Activated CD4-positive, alpha-beta T cell treated with anti-CD3 and anti-CD28 coated beads for 48 hours (primary cell): ENCODE data around the gene WDR4.

Source experiments
- DNase-seq: peaks from one replicate; pipeline ENCODE4 v3.0.0-alpha.2; 2020

The WDR4 gene

DNA sequence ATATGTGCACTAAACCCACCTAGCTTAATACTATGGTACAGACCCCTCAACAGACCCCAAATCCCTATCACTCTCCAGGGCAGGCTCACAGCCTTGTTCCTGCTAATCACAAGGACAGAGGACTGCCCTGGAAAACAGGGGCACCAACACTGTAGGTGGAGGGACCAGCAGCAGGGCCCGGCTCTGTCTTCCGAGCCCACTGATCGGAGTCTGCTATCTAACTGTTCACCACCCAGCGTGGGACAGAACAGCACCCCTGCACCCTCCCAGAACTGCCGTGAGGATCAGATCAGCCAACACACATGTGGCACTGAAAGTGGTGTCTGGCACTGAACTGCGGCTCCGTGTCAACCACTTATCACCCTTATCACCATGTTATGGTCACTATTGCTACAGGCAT, 6.2 kb downstream of the WDR4 start:
- no peak for DNase-seq

DNA sequence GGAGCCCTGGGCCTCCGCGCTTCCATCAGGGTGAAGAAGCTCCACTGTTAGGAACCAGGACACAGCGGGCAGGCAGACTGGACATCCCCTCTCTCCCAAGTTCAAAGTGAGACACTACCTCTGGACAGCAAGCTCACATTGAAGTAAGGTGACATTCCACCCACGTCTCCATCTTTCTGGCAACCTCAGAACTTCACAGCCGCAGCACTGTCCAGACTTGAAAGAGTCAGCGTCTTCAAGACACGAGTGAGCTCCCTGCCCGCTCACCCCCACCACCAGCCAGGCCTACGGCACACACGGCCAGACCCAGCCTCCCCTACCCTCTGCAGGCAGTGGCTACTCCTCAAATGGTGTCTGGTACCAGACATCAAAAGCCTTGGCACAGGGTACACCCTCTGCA, 11.1 kb downstream of the WDR4 start:
- no peak for DNase-seq

DNA sequence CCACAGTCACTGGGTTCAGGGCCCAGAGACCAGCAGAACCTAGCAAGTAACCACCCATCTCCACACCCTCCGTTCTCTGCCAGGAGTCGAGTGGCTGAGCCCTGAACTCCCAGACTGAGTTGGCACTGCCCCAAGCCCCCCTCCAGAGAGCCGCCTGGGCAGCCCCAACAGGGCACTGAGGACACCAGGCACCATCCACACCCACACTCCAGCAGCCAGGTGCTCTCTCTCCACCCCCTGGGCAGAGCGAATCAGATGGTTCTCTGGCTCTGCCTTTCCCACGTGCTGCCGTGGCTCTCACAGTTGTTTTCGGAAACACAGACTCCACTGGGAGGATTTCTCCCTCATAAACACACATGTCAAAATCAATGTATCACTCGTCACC, 13.6 kb downstream of the WDR4 start:
- no peak for DNase-seq

DNA sequence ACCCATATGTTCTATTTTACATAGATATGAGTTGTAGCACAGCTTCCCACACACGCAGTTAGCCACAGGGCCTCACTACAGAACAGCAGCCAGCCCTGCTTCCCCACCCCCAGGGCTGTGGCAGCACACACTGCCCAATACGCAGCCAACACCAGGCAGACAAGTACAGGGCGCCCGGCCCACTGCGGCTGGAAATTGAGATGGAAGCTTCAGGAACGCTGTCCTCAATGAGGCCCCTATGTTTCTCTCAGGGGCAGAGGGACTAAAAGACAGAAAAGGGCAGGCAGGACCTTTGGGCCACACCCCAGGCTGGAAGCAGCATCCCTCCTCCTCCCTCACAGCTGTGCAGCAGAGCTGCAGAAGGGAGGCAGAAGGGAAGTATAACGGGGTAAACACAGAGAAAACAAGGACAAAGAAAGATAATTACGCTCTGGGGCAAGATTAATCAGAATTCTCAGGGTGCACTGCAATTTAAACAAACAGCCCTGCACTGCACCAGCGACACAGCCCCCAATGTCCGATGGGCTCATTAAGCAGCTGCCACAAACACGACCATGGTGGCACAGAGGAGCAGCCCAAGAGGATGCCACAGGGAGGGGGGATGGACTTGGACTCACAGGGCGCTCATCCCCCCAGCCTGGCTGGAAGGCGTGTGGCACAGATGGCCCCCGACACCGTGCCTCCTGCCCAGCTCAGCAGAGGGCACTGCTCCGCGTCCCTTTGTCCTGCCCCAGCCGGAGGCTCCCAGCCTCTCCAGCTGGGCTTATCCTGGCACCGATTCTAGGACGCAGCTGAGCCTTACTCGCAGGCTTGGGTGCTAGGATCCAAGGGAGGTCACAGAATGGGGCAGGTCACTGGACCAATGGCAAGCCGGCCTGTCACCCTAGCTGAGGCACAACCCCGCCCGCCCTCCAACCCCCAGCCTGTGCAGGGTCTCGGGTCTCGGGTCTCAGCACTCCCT, 14.2 kb downstream of the WDR4 start:
- DNase-seq, result no peak

DNA sequence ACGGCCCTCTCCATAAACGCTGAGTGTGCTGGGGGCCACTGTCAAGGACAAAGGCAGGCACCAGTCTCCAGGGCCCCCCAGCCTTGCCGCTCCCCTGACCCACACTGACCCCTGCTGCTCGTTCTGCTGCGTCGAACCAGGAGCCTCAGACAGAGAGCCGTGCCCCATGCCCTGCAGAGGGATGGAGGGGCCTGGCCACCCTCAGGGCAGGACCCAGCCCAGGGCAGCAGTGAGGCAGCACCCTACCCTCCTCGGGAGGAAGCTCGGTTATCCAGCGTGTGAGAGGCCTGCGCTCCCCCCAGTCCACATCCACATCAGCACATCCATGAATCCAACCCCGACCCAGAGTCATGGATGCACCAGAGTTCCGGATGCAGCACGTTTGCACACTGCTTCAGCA, 15.1 kb downstream of the WDR4 start:
- DNase-seq, result no peak

DNA sequence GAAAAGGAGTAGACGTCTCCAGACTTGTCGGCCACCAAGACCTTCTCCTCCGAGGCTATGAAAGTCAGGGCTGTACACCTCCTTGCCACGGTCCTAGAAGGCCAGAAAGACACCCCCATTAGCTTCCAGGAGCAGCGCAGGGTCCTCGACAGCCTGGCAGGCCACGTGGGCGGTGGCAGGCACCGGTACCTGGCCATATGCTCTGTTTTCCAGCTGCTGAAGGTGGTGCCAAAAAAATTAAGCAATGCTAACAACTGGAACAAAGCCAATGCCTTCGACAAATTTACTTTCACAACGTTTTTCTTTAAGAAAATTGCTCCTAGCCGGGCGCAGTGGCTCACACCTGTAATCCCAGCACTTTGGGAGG, 15.9 kb downstream of the WDR4 start:
- DNase-seq, result no peak

DNA sequence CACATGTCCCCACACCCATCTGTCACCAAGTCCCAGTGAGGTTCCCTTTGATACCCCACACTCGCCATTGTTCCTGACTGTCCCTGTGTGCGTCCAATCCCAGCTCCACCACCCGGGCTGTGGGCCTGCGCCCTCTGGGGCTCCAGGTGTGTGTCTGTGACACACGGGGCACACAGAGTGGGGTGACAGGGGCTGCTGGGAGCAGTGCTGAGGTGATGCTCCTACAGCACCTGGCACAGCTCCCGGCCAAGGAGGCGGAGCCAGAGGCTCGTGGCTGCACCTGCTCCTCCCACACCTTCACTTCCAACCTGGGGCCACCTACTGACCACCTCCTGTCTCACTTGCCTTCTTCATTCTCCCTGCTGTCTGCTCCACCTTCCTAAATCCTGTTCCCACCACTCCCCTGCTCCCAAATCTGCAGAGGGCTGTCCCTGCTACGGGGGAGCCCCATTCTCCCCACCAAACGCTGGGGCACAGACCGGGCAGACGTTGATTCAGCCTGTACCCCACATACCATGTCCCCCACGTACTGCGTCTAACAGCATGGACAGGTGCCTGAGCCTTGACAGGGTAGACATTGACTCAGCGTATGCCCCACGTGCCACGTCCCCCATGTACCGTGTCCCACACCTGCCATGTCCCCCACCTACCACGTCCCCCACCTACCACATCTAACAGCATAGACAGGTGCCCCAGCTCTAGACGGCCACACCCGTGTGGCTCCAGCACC, 16.4 kb downstream of the WDR4 start:
- DNase-seq, result no peak

DNA sequence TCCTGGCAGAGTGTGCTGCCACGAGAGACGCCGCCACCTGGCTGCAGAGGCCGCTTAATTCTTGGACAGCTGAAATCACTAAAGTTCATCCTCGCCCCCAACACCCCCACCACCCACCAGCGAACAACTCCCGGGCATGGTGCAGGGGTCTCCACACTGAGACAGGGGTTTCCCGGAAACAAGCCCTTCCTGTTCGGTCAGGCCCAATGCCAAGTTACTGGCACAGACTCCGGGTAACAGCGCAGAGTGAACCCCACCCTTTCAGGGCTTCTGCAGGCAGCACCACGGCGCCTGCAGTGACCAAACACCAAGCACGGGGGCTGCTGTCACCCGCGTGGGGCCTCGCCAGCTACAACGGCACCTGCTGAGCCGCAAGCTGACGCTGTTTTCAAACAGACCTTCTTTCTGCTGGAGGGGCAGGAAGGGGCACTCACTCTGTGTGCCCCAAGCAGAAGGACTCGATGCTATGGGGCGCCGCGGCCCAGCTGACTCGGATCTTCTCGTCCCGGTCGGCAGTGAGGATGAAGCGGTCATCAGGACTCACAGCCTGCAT, 17.4 kb downstream of the WDR4 start:
- no peak for DNase-seq

DNA sequence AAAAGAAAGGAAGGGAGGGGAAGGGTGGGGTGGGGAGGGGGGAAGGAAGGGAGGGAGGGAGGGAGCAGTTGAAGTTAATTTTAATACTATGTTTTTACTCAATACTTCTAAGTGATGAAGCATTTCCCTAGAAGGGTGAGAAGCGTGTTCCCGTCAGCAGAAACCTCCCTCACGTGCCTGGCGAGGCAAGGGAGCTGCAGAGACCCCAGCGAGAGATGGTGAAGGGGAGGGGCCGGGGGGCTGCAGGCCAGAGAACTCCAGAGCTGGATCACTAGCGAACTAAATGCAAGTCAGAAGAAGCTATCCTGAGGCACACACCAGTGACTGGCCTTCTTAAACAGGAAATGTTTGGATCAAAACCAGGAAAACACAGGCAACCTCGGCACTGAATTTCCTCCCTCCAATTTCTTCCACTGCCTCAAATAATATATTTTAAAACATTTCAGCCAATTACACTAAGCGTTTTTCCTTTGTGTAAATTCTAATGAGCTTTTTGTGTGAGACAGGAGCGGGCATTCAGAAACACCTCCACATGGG, 18.0 kb downstream of the WDR4 start:
- no peak for DNase-seq

DNA sequence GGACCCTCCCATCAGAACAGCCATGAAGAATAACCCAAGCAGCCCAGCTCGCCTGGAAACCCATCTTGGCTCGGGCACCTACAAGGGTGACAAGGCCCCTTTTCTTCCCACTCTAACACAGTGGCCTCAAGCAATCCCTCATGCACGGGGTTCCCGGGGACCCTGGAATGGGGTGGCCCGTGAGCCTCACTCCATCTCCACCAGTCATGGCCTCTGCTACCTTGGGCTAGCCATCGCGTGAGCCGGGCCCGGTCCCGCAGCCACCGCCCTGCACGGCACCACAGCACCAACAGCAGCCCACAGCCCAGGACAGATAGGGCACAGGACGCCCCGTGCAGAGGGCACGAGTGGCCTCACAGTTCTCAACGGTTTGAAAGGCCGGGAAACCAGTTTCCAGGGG, 19.0 kb downstream of the WDR4 start:
- DNase-seq, result no peak

DNA sequence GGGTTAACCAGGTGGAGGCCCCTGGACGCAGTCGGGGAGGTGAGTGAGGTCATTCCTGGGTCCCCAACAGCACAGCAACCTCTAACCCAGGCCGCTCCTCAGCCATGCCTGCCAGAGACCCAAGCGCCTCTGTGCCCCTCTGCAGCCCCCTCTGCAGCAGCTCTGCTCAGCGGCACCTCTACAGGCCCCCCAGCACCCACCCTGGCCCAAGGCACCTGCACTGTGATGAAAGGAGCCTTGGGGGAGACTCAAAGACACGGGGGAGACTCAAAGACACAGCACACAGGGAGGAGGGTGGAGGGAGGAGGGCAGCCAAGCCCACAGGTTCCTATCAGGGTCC, 19.5 kb downstream of the WDR4 start:
- no peak for DNase-seq

DNA sequence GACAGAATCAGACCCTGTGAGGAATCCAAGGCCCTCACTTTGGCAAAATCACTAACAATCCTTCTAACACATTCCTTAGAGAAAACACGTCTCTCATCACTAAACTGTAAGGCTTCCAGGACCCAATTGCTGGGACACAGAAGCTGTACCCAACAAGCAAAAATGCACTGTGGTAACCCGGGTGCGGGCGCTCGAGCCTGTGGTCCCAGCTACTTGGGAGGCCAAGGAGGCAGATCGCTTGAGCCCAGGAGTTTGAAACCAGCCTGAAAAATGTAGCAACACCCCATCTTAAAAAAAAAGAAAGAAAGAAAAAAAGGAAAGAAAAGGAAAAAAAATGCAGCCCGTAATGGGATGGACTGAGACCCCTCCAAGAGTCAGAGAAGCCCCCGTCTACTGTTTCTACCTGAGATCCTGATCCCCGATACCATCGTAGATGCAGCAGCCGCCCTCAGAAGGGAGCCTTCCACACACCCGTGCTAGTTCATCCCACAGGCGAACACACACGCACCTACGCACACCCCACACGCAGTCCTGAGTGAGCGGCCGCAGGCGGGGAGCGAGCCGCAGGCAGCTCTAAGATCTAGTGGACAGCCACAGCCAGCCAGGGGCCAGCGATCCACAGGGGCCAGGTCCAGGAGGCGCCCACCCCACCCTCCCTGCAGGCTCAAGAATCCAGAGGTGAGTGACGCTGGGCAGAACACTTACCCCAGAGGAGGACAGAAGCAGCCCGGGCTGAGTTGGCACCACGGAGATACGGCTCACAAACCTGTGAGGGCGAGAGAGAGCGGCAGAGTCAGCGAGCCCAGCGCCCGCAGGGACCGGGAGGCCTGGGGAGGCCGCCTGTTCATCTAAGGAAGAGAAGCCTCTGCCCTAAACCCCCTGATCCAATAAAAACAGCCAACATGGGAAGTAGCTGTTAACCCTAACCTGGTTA, 20.1 kb downstream of the WDR4 start:
- DNase-seq, result no peak

DNA sequence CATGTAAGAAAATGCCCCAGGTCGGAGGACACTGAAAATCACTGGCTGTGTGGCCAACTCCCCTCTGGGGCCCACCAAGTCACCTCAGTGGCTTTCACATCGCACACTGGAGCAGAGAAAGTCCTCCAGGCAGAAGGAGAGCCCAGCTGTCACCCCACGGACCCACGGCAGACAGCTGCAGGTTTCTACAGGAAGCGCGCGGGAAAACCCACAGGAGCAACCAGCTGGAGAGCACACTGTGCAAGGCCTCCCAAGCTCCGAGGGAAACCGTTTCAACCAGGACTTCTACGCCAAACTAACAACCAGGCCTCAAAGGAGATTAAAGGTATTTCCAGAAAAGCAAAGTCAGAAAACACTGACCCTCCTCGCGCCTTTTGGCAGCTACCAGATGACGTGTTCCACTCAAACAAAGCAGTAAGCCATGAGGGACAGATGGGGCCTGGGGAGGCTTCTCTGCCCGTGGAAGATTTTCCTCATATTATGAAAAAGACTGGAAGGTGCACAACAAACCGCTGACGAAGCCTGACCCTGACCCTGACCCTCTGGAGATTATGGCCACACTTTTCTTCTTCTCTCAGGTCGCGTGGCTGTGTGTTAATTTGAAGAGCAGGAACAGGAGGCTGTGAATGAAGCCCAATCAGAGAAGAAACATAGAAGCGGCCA, 21.0 kb downstream of the WDR4 start:
- no peak for DNase-seq

DNA sequence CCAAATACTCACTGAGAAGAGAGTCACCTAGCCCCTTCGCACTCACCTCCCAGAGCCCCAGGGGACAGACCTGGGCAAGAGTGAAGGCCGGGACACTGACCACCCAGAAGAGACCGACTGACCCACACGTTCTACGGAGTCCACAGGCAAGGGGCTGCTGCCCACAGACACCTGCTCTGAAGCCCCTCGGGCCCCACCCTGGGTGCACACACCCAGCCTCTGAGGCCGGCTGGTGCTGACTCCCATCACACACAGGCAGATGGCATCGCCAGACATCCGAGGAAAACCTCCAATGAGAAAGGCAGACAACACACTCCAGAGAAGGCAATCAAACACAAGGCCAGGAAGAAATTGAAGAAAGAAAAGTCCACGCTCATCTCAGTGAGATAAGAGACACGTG, 22.1 kb downstream of the WDR4 start:
- DNase-seq, result no peak

DNA sequence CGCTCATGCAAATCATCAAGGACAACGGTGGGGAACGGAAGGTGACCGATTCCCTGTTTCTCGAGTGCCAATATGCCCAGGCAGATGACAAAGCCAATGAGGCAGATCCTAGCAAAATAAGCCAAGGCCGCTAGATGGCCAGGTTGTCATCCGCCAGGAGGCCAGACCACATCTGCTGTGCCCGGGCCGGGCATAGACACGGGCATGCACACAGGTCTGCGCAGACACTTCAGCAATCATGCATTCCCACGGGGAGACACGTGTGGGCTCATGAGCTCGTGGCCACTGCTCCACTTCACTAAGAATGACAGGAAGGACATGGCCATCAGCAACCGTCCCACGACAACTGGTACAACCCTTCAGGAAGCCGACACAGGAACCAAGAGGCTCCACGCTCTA, 23.4 kb downstream of the WDR4 start:
- DNase-seq, result no peak

DNA sequence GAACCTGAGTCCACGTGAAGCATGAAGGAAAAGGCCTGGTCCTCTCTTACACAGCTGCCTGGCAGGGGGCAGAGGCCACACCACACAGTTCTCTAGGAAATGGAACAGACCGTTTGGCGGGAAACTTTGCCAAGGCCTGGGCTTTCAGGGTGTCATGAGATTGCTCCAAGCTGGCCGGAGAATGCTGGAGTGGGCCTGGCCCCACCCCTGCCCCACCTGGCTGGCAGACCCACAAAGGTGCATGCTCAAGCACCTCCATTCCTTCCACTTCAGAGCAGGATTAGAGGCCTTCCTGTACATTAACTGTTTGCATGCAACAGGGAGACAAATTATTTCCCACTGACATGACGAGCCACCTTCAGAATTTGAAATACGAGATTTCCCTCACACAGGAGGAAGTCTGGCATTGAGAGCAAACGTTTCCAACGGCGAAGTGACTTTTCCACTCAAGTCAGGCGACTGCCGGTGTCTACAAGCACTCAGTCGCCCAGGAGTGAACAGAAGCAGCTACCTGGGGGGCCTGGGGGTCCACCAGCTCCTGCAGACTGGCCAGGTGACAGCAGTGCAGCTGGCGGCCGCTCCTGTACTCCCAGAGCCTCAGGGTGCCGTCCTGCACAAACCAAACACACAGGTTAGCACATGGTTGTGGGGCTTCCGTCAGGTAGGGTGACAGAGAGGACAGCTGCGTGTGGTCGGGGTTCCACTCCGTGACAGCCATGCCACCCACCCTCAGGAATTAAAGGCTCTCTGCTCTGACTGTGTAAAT, 24.0 kb downstream of the WDR4 start:
- DNase-seq, result no peak

DNA sequence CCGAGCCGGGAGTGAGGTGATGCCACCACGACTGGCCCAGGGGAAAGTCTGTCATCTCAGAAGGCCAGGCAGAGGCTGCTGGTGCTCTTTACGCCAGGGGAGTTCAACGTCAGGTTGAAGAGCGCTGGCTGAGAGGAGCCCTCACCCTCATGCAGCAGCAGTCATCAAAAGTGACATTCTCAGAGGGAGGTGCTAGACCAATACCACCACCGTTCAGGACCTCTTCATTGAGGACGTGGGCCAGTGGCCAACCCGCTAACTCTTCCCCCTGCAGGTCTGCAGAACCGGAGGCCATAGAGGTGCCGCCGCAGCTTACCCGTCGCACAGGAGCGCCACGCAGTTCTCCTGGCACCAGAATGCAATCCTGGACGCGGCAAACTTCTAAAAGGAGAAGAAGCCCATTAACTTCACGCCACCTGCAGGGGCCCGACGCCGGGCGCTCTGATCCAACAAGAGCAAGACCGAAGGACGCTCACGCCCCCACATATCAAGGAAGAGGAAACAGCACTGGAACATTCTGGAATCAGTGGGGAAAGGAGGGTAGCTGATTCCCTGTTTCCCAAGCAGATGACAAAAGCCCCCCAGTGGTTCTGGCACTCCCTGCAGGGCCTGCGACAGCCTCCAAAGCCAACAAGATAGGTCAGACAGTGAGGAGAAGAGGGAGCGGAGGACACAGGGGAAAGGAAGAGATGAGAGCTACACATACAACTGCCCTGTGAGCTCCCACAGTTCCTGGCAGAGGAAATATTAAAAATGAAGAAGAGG, 24.9 kb downstream of the WDR4 start:
- DNase-seq, result no peak

DNA sequence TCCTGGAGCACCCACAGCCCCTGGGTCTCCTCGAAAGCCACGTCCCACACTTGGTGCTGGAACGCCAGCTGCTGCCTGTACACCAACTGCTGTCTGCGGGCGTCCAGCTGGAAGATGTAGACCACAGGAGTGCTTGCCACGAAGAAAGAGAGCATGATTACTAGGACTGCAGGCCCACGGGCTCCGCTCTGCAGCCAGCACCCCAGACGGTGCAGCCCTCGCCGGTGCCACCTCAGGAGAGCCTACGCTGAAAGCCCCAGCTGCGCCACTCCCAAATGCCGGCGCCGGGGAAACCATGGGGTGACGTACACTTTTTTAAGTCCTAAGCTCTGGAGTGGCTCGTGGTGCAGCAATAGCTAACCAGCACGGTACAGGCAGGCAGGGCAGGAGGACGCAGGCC, 25.7 kb downstream of the WDR4 start:
- no peak for DNase-seq

DNA sequence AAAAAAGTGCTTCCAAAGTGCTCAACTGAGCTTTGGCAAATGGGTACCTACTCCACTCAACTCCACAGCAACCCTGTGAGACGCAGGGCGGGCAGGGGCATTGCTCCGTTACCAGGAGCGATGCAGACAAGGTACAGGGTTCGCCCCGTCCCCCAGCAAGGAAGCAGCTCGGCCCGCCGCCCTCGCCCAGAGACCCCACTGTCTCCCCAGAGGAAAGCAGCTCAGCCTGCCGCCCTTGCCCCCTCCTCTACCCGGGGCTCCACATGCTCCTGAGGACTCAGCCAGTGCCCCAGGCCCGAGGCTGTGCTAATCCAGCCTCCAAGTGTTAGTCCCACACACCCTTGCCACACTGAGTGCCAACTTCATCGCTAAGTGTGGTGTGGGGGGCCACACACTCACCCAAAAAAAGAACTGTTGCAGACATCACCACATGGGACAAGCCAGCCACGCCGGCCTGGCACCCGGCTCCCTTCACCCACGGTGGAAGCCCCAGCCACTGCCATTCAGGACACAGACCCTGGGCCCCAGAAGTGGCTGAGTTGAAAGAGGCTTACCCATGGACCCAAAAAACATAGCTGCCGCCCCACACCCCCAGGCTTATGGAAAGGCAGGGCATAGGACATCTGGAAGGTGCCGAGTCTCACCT, 26.3 kb downstream of the WDR4 start:
- DNase-seq, result no peak
